GM21381 (cell line): Measurements from ENCODE around the gene SOHLH2.

Experiments used
- ATAC-seq: cut with Tn5 transposase; IDR thresholded peaks from one replicate; pipeline ENCODE4 v1.9.1; 2021; ENCODE audit warnings: mild to moderate bottlenecking, moderate library complexity; ENCODE audit not compliant: unreplicated experiment

Gene SOHLH2

GRCh38 chr13:36214163-36214921, at the start of gene SOHLH2:
Gene SOHLH2, minus strand, starts transcription at chr13:36214556. Its CDS starts 30 bp downstream, at chr13:36214526.
- no peak for ATAC-seq

DNA sequence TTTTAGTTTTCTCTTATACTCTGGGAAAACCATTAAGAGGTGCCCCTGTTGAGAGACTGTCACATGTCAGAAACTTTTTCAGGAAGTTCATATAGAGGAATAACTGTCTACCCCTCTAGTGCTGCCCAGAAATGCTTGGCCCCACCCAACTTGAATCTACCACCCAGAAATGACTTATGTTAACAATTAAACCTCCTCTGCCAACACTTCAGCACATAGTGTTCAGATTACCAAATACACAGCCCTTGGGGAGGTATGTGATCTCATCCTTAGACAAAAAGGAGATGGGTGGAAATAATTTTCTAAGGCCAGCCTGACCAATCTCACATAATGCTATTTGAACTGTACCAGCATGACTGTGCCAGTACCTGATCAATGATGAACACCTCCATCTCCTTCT, 47.6 kb upstream of the SOHLH2 start:
- ATAC-seq: no peak

DNA sequence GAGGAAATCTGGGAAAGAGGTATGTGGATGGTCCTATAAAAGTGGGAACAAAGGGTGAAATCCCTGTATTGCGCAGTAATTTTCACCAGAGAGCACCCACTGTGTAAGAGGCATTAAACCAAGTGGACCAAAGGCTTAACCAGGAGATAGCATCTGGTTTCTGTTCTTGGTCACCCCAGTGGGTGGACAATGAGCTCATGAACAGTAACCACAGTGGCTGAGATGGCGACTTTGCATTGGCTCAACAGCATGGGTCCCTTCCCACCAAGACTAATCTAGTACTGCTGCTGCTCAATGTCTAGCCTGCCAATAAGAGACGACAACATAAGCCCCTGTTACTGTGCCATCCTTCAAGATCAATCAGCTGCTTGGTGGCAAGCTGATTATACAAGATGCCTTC, 46.7 kb upstream of the SOHLH2 start:
- ATAC-seq: no peak

DNA sequence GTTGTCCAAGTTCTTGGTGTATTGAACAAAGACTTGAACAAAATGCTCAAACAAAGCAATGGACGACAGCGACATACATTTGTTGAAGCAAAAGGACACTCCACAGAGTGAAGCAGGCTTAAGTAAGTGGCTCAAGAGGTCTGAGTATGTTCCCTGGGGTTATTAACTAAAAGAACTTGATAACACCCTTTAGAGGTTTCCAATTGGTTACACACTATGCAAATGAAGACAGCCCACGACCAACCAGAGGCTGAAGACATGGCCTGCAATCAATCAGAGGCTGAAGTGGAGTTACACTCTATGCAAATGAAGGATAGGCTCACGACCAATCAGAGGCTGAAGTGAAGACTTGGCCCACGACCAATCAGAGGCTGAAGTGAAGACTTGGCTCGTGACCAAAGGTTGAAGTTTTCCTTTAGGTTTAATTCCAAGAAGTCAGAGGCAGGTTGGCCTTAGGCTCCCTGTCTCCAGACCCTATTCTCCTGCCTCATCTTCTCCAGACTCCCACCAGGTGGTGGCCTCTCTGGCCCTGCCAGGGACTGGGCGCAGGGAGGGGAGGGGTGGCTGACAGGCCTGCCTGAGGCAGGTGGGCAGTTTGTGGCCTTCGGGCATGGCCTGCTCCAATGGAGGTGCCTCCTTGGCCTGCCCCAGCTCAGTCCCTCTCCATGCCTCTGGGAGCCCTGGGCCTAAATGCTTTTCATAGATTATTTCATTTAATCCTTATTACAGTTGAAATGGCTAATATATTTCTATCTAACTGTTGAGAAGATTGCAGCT, 45.2 kb upstream of the SOHLH2 start:
- no peak for ATAC-seq

GRCh38 chr13:36258831-36259230, 44.5 kb upstream of the SOHLH2 start:
- ATAC-seq: no peak

DNA sequence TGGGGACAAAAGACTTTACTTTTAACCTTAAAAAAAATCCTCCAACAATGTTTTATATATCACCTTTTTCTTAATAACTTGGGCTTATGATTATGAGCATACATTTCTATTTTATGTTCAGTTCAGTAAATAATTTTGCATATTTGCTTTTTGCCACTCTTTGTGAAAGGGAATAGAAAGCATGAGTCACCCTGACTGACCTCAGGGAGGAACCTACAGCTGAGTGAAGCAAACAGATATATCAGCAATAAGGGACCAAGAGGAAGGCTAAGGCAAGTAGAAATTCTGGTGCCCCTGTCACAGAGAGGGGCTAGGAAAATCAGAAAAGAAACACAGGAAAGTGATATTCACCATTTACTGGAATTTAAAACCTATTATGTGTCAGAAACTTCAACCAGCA, 37.2 kb upstream of the SOHLH2 start:
- ATAC-seq: no peak

DNA sequence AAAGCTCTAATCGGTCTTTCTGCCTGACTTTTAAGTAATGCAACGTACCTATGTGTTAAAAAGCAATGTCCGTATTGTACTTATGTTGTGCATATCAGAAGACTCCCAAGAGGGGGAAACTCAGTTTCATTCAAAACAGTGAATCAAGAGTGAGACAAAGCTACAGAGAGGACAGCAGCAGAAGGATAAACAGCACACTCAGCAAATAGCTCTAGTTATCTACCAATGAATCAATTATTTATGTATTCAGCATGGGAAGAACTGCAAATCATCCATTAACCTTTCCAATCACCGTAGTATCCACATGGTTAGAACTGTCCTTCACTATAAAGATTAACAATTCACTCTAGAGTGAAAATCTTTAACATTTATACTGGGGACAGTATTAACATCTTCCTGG, 36.7 kb upstream of the SOHLH2 start:
- no peak for ATAC-seq

GRCh38 chr13:36248700-36249099, 34.3 kb upstream of the SOHLH2 start:
- ATAC-seq: no peak

DNA sequence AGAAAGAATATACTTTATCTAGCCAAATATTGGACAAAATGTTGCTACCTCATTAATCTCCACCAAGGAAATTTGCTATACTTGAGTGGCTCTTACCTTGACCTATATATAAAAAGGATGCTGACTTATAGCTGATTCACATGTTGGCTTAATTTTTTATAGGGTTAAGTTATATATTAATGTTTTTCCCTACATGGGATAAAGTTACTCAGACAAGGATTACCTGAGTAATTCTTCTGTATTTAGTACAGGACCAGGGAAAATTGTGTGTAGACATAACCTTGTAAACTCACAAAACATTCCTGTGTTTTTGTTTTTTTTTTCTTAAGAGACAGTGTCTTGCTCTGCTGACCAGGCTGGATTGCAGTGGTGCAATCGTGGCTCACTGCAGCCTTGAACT, 30.6 kb upstream of the SOHLH2 start:
- ATAC-seq: no peak

DNA sequence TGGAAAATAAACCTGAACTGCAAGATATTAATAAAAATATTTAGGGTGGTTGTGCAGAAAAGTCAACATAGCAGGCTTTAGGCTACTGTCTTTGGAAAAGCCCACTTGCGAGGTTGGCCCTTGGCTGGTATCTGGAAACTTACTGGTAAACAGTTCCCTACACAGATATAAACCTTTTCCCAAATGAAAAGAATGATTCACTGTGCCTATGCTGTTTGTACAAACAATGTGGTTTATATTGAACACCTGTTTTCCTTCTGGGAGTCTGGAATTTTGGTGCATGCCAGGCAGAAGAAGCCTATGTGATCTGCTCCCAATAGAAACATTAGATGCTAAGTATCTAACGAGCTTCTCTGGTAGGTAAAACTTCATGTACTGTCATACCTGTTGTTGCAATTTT, 29.7 kb upstream of the SOHLH2 start:
- no peak for ATAC-seq

GRCh38 chr13:36242761-36243160, 28.4 kb upstream of the SOHLH2 start:
- ATAC-seq: no peak

DNA sequence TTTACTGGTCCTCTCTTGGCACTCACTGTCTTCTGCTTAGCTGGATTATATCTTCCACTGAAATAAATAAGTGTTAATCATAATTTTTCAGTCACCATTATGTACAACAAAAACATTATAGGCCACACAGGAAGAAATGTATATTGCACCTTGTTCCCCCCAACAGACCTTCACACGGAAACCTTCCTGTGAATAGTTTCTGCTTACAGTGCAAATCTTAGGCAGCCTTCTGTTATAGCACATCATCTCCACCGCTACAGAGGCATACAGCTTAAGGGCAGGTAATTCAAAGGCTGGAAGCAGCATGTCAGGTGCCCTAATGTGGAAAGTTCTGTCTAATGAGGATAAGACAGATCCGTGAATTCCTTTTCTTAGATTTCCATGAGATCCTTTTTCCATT, 16.9 kb upstream of the SOHLH2 start:
- no peak for ATAC-seq

DNA sequence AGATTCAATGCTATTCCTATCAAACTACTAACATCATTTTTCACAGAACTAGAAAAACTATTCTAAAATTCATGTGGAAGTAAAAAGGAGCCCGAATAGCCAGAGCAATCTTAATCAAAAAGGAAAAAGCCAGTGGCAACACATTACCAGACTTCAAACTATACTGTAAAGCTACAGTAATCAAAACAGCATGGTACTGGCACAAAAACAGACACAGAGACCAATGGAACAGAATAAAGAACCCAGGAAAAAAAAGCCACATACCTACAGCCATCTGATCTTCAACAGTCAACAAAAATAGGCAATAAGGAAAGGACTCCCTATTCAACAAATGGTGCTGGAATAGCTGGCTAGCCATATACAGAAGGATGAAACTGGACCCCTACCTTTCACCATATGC, 10.4 kb upstream of the SOHLH2 start:
- no peak for ATAC-seq

DNA sequence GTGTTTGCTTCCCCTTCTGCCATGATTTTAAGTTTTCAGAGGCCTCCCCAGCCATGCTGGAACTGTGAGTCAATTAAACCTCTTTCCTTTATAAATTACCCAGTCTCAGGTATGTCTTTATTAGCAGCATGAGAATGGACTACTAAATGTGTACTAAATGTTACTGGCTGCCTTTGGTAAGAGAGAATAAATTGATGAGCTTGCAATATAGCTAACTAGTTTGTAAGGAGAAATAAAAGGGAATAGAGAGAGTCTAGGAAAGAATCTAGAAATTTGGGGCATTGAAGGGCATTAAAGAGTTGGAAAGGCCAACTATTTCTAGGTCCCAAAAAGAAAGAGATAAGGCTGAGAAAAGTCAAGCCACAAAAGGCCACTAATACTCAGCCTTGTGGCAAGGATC, 5.5 kb upstream of the SOHLH2 start:
- ATAC-seq: no peak

GRCh38 chr13:36217456-36217855, 3.1 kb upstream of the SOHLH2 start:
- no peak for ATAC-seq

DNA sequence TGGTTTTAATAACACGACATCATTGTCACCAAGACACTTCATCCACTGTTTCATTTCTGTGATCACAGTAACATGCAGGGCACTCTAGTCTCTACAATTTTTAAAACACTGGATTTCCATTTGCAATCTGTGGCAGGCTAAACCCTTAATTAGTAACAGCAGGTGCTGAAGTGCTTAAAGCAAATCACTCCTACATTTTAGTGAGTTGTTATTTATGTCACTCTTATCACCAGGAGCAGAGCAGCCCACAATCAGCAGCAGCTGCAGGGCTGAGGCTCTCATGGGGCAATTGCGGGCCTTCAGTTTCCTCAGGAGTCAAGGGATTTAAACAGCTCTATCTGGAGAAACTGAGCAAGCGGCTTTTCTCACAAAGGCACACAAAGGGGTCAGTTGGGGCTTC, 1.6 kb downstream of the SOHLH2 start:
- ATAC-seq: no peak

DNA sequence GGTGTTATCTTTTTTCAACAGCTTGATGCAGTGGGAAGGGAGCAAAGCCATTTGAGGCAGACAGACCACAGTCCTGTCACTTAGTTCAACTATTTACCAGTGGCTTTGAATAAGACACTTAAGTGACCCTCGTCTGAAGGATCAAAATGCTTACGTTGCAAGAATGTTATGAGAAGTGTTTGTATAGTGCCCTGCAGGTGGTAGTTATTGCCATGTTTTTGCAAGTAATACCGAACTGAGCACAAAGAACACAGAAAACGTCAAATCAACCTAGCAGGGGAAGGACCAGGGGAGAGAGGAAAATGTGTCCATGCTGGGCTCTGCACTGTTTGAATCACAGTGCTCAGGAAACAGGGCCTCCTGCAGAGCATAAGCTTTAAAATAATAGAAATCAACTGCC, 2.8 kb downstream of the SOHLH2 start:
- ATAC-seq: no peak

DNA sequence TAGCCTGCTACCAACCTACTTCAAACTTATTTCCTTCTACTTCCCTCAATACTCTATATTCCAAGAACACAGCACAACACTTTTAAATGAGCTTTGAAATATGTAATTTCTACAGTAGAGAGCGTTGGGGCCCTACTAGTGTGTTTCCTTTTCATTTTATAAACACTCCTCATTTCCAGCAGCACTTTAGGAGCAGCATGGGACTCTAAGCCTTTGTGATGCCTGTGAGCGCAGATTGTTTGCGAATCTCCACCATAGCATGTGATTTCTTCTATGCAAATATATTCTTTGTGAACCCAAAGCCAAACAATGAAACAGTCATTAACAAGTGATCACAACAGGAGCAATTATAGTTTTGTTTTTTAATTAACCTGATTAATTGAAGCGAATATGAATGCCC, 3.6 kb downstream of the SOHLH2 start:
- ATAC-seq: no peak

DNA sequence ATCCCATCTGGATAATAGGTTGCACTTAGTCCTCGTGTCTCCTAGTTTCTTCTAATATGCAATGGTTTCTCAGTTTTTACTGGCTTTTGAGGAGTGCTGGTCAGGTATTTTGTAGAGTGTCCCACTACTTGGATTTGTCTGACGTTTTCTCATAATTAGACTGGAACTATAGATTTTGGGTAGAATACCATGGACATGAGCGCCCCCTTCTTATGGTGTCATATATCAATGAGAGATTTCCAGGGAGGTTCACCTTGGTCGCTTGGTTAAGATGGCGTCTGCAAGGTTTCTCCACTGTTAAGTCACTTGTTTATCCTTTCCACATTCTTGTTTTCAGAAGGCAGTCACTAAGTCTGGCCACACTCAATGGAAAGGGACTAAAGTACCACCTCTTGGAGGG, 6.7 kb downstream of the SOHLH2 start:
- ATAC-seq: no peak

DNA sequence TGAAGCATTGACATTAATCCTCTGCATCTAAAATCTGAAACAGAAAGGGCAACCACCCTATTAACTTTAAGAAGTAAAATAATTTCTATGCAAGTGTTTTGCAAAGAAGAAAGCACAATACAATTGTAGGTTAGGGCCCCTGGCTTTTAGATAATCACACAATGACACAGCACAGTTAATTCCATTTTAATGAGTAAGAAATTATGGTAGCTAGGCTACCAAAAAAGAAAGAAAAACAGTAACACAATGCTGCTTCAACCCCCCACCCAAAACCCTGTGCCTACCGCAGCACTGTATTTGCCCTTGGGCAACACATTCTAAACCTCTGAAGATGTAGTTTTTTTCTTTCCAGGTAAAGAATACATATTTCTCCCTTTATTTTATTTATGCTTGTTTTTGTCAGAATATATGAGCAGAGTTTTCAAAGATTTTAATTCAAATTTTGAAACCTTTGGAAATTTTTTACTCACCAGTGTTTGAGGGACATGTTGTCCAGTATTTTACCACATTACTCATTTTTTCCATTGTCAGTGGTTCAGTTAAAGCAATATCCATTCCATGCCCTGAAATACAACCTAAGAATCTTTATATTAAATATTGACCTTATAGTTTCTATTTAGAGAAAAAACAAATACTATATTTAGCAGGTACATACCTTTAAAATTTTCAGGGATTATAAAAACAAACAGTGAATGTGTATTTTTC, 21.1 kb downstream of the SOHLH2 start:
- ATAC-seq: no peak

DNA sequence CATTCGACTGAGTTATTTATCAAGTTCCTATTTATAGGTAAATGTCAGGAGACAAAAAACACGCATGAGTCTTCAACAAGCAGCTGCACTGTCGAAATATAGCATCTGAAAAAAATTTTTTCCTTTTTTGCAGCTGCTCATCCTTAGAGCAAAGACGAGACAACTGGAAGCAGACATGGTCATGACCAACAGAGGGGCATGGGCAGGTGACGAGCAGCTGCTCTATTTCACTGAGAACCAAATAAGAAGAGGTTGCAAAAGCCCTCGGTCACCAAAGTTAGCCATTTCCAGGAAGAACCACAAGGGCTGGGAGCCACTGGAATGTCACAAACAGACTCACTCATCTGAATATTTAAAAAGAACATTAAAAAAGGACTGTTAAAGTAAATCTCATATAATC, 22.2 kb downstream of the SOHLH2 start:
- no peak for ATAC-seq

GRCh38 chr13:36190771-36191170, 23.6 kb downstream of the SOHLH2 start:
- ATAC-seq: no peak
